GM13977 (cell line): ENCODE data around the gene AMBN.

ENCODE experiments used
- DNase-seq: peaks from one replicate; pipeline ENCODE4 v3.0.0; 2012; ENCODE audit warnings: low spot score
- CTCF ChIP-seq: IDR thresholded peaks from 2 replicates; pipeline ENCODE4 v1.5.1; 2012; ENCODE audit warnings: mild to moderate bottlenecking, control low read depth; ENCODE audit not compliant: insufficient read depth; ENCODE audit errors: extremely low read depth, missing control alignments
- in situ Hi-C: fragments of 300-500 bp; cut with MboI; formaldehyde crosslinking; loops from one replicate; pipeline ENCODE4 v1.12.0; 2022; ENCODE audit warnings: low sequenced_read_pairs, low pct_unique_long_range_greater_than_20kb, mixed read lengths, inconsistent platforms; ENCODE audit not compliant: unreplicated experiment

The AMBN gene

GRCh38 chr4:70603856-70604255 lies 11.8 kb downstream of the AMBN start:
- in situ Hi-C loops, result no loop called here
- TF ChIP-seq CTCF, result no peak
- no peak for DNase-seq

DNA sequence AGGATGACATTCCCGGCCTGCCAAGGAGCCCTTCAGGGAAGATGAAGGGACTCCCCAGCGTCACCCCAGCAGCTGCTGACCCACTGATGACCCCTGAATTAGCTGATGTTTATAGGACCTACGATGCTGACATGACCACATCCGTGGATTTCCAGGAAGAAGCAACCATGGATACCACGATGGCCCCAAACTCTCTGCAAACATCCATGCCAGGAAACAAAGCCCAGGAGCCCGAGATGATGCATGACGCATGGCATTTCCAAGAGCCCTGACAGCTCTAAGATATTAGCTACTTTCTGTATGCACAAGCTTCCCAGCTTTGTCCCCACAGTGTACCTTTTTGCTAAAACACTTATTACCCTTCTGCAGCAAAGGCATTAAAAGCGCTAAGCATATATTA lies 14.4 kb downstream of the AMBN start:
- in situ Hi-C loops, result no loop called here
- no peak for DNase-seq
- no peak for TF ChIP-seq CTCF

- TF ChIP-seq CTCF, result no peak
- DNase-seq, result no peak
- in situ Hi-C loops, result no loop called here
These were observed 15.3 kb downstream of the AMBN start for GRCh38 chr4:70607334-70607853.

GRCh38 chr4:70608324-70608723 lies 16.3 kb downstream of the AMBN start:
- in situ Hi-C loops, result no loop called here
- TF ChIP-seq CTCF, result no peak
- no peak for DNase-seq

DNA sequence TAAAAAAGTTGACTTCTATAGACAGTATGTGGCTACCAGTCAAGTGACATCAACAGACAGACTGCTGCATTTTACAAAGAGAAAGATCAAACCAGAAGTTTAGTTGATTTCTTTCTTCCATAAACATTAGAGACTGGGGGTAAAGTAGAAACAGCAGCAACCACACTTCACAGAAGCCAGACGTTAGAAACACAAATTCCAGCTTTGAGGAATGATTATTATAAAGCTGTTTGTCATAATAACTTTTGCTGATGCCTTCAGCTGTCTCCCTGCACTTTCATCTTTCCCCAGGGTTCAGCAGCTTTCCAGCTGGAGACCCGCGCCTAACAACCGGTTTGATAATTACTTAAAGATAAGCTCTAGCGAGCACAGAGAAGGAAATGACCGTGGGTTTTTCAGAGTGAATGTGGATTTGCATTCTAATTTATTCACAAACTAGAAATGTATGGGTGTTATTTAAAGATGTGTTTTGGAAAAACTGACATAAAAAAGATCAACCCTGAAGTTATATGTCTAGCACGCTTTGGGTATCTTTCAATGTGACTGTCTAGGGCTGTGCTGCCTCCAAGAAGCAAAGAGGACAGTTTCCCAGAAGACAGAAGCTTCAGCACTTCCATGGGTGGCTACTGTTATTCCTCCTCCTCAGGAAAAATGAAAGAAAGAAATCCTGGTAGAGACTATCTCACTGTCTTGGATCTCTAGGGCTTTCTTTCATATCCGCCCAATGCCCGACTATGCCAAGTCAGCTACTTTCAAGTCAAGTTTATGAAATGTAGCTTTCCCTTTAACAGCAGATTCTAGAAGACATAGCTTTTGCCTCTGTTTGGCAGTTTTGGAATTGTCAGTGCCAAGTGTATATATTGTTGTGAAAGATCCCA lies 21.5 kb downstream of the AMBN start:
- no peak for TF ChIP-seq CTCF
- no peak for DNase-seq
- in situ Hi-C loops, result no loop called here

DNA sequence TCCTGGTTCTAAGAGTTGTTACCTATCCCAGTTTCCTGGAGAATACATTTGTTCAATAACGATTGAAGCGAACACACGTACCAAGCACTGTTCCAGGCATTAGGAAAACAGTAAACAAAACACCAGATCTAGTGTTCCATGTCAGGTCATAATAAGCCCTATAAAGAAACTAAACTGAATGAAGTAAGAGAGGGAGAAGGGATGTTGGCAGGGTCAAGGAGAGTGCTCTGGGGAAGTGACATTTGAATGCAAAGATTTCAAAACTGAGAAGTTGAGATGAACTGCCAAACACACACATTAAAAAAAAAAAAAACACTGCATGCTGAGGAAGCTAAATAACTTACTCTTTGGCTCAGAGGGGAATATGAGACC lies 22.1 kb downstream of the AMBN start:
- in situ Hi-C loops, result no loop called here
- no peak for TF ChIP-seq CTCF
- no peak for DNase-seq

DNA sequence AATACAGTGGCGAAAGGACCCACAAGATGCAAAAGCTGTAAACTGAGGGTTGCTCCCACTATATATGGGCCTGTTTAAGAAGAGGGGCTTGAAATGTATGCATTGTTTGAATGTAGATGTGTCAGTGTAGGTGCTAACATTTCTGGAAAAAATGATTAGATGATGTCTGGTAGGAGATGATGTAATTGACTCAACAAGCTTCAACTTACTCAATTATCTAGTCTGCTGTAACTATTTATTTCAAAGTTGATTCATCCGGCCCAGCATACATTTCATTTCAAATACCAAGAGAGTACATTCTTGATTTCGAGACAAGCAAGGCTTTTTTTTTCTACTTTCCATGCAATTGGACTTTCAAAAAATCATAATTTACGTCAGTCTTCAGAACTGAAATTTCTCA lies 27.2 kb downstream of the AMBN start:
- no peak for TF ChIP-seq CTCF
- DNase-seq, result no peak
- in situ Hi-C loops, result no loop called here
